Measurements from ENCODE around the gene TRABD2B.

The TRABD2B gene

GRCh38 chr1:47935163-47935562 lies 62.0 kb downstream of the TRABD2B start:
- DNase-seq (ENCODE audit: low read depth) = no peak
- no peak for TF ChIP-seq CTCF (IDR thresholded peaks at IDR 0.05; ENCODE audit: insufficient read depth, low read depth, low read length, missing control alignments)
- H3K4me3 ChIP-seq (ENCODE audit: low read length) = no peak overlapping the region

- H3K4me3 ChIP-seq (ENCODE audit: low read length) = no peak overlapping the region
- no peak for TF ChIP-seq CTCF (IDR thresholded peaks at IDR 0.05; ENCODE audit: insufficient read depth, low read depth, low read length, missing control alignments)
- DNase-seq (ENCODE audit: low read depth) = no peak
Measured at GRCh38 chr1:47934243-47934805, 62.9 kb downstream of the TRABD2B start.

GRCh38 chr1:47932743-47933142 lies 64.4 kb downstream of the TRABD2B start:
- no peak for TF ChIP-seq CTCF (IDR thresholded peaks at IDR 0.05; ENCODE audit: insufficient read depth, low read depth, low read length, missing control alignments)
- no peak overlapping the region for H3K4me3 ChIP-seq (ENCODE audit: low read length)
- DNase-seq (ENCODE audit: low read depth) = no peak

- H3K4me3 ChIP-seq (ENCODE audit: low read length) = no peak overlapping the region
- TF ChIP-seq CTCF (IDR thresholded peaks at IDR 0.05; ENCODE audit: insufficient read depth, low read depth, low read length, missing control alignments) = peak; percentile 34
- DNase-seq (ENCODE audit: low read depth) = peak; percentile 51
Measured at GRCh38 chr1:47931395-47931794, 65.8 kb downstream of the TRABD2B start.

GRCh38 chr1:47930210-47930840 lies 66.9 kb downstream of the TRABD2B start:
- no peak for DNase-seq (ENCODE audit: low read depth)
- H3K4me3 ChIP-seq (ENCODE audit: low read length) = no peak overlapping the region
- no peak for TF ChIP-seq CTCF (IDR thresholded peaks at IDR 0.05; ENCODE audit: insufficient read depth, low read depth, low read length, missing control alignments)

DNA sequence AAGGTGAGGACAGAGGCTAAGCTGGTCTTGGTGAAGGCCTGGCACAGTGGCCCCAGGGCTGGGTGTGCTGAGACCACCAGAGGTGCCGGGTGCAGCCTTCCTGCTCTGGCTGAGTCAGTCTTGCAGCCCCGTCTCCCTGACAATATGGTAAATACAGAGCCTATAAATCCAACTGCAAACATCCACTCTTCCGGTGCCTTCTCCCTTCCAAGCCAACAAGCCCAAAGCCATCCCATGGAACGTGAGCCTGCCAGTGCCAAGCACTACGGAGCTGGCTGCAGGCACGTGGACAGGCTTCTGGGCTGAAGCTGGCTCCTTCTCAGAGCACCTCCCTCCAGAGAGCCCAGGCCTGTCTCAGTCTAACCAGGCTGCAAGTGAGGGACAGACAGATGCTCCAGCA lies 70.0 kb downstream of the TRABD2B start:
- DNase-seq (ENCODE audit: low read depth) = peak; percentile 43
- no peak overlapping the region for H3K4me3 ChIP-seq (ENCODE audit: low read length)
- TF ChIP-seq CTCF (IDR thresholded peaks at IDR 0.05; ENCODE audit: insufficient read depth, low read depth, low read length, missing control alignments) = no peak

- no peak for TF ChIP-seq CTCF (IDR thresholded peaks at IDR 0.05; ENCODE audit: insufficient read depth, low read depth, low read length, missing control alignments)
- DNase-seq (ENCODE audit: low read depth) = no peak
- no peak overlapping the region for H3K4me3 ChIP-seq (ENCODE audit: low read length)
Measured at GRCh38 chr1:47926461-47926999, 70.7 kb downstream of the TRABD2B start.
